HG02981 (cell line): ENCODE measurements around the gene INHA.
A peak's percentile ranks its signal among the peaks of the same experiment; 100 is the strongest.

Source experiments
- ATAC-seq: cut with Tn5 transposase; IDR thresholded peaks from one replicate; pipeline ENCODE4 v1.9.1; 2021; ENCODE audit warnings: mild to moderate bottlenecking, moderate library complexity; ENCODE audit not compliant: unreplicated experiment

Gene INHA

GRCh38 chr2:219540784-219541504 is 31.2 kb upstream of the INHA start:
- no peak for ATAC-seq

GRCh38 chr2:219541611-219542180 is 30.4 kb upstream of the INHA start:
- peak; percentile 43 for ATAC-seq

- peak; percentile 29 for ATAC-seq
These were observed 29.0 kb upstream of the INHA start for GRCh38 chr2:219542931-219543595.

GRCh38 chr2:219543596-219544358 is 28.3 kb upstream of the INHA start, which contains the start of the genes CHPF and TMEM198:
Gene CHPF, minus strand, starts transcription at chr2:219543809. Its CDS starts 271 bp downstream, at chr2:219543538.
Gene TMEM198, plus strand, starts transcription at chr2:219544028. Its CDS starts 700 bp downstream, at chr2:219544728.
- ATAC-seq = peak; percentile 73

GRCh38 chr2:219544567-219544966 is 27.5 kb upstream of the INHA start:
- ATAC-seq = no peak

GRCh38 chr2:219545295-219545942 is 26.7 kb upstream of the INHA start:
- ATAC-seq = no peak

- no peak for ATAC-seq
These were observed 26.2 kb upstream of the INHA start for GRCh38 chr2:219545943-219546352.

- ATAC-seq = no peak
These were observed 24.5 kb upstream of the INHA start for GRCh38 chr2:219547621-219548020.

- ATAC-seq = no peak
These were observed 23.1 kb upstream of the INHA start for GRCh38 chr2:219548990-219549389.

GRCh38 chr2:219549619-219550018 is 22.5 kb upstream of the INHA start:
- no peak for ATAC-seq

GRCh38 chr2:219551441-219552381 is 20.4 kb upstream of the INHA start:
- peak; percentile 17 for ATAC-seq

GRCh38 chr2:219552382-219553167 is 19.5 kb upstream of the INHA start:
- ATAC-seq = peak; percentile 91

GRCh38 chr2:219553168-219553417 is 19.0 kb upstream of the INHA start:
- ATAC-seq = no peak

GRCh38 chr2:219553463-219553963 is 18.6 kb upstream of the INHA start:
- no peak for ATAC-seq

- ATAC-seq = no peak
These were observed 17.8 kb upstream of the INHA start for GRCh38 chr2:219554350-219554749.

- ATAC-seq = no peak
These were observed 16.2 kb upstream of the INHA start for GRCh38 chr2:219555956-219556355.

GRCh38 chr2:219556413-219556812 is 15.7 kb upstream of the INHA start:
- no peak for ATAC-seq

GRCh38 chr2:219557320-219557719 is 14.8 kb upstream of the INHA start:
- no peak for ATAC-seq
